Bronchus fibroblast of lung (primary cell): Measurements from ENCODE around the gene PPM1H. TPM values are rescaled to one million over a fixed set of nuclear protein-coding genes. Genes with fewer than 3 reads are reported as not detected.

ENCODE experiments used
- total RNA-seq: library from RNA; depleted of rRNA; stranded (reverse); fragments of >200 nt; gene quantifications from 2 replicates; pipeline ENCODE4 v1.2.3, GENCODE V29; 2015

Gene PPM1H
- total RNA-seq, result 0.50 and 0.59 TPM in 2 replicates

GRCh38 chr12:62934799-62935674, at the start of gene PPM1H:
Gene PPM1H (minus strand): TSS chr12:62935150. CDS start chr12:62934736, 414 bp downstream.

Other genes starting within 250 kb of the PPM1H start
- not detected in 2 replicates for gene AVPR1A, start 216.1 kb upstream of the PPM1H start, total RNA-seq